ENCODE results near the gene MRTFA.
"Not testable (repeated sequence)": the region's sequence is repeated elsewhere in the genome, so short reads cannot be mapped to it uniquely, and the experiment has no call there.

MRTFA gene

DNA sequence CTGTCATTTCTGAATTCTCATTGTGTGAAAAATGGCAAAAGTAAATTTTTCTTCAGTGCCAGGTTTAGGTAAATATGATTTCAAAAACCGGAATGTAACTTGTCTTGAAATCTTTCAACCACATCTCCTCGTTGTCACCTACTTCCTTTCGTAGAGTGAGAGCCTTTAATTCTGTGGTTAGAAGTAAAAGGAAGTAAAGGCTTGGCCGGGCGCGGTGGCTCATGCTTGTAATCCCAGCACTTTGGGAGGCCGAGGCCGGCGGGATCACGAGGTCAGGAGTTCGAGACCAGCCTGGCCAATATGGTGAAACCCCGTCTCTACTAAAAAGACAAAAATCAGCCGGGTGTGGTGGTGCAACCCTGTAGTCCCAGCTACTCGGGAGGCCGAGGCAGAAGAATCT, 236.4 kb downstream of the MRTFA start:
- peak; percentile 53 for DNase-seq (ENCODE audit: low spot score)
- Mint-ChIP-seq H3K27ac (peak overlapping the region; percentile 89), H3K36me3 (ENCODE audit: low read depth) (peaks cover 52% of the 10 kb centered on the region), H3K4me1 (ENCODE audit: low read depth) (peaks cover 55% of the 10 kb centered on the region), H3K4me3 (peak overlapping the region; percentile 80), H3K9me3 (no peaks in the 10 kb centered on the region), H3K27me3 (ENCODE audit: low read depth) (no peaks in the 10 kb centered on the region)

GRCh38 chr22:40399621-40400020, 236.9 kb downstream of the MRTFA start:
- no peaks in the 10 kb centered on the region for H3K27me3 Mint-ChIP-seq (ENCODE audit: low read depth)
- peaks cover 52% of the 10 kb centered on the region for H3K36me3 Mint-ChIP-seq (ENCODE audit: low read depth)
- peak overlapping the region; percentile 89 for H3K27ac Mint-ChIP-seq
- no peak for DNase-seq (ENCODE audit: low spot score)
- peaks cover 56% of the 10 kb centered on the region for H3K4me1 Mint-ChIP-seq (ENCODE audit: low read depth)
- H3K4me3 Mint-ChIP-seq: peak overlapping the region; percentile 80
- H3K9me3 Mint-ChIP-seq: no peaks in the 10 kb centered on the region

- Mint-ChIP-seq H3K27ac (peak overlapping the region; percentile 23), H3K4me3 (no peak overlapping the region), H3K4me1 (ENCODE audit: low read depth) (peaks cover 46% of the 10 kb centered on the region), H3K27me3 (ENCODE audit: low read depth) (no peaks in the 10 kb centered on the region), H3K36me3 (ENCODE audit: low read depth) (peaks cover 34% of the 10 kb centered on the region), H3K9me3 (no peaks in the 10 kb centered on the region)
- DNase-seq (ENCODE audit: low spot score): no peak
Measured at GRCh38 chr22:40397396-40397795, 239.1 kb downstream of the MRTFA start.

DNA sequence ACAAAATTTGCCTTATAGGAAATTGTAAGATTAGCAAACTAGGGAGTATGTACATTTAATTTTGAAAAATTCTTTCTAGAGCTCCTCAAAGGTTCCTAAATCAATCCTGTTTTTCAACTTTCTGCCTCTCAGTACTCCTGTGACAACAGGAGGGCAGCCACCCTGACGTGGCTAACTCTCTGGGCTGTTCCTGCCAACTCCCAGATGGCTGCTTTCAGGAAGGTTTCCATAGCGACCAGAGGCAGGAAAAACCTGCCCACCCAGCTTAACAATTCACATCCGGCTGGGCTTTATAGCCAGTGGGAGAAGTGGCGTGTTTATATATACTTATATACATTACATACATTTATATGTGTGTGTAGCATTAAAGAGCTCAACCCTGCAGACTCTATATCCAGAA, 239.6 kb downstream of the MRTFA start:
- peaks cover 29% of the 10 kb centered on the region for H3K36me3 Mint-ChIP-seq (ENCODE audit: low read depth)
- no peaks in the 10 kb centered on the region for H3K9me3 Mint-ChIP-seq
- H3K4me3 Mint-ChIP-seq: no peak overlapping the region
- H3K27me3 Mint-ChIP-seq (ENCODE audit: low read depth): no peaks in the 10 kb centered on the region
- DNase-seq (ENCODE audit: low spot score): no peak
- no peak overlapping the region for H3K27ac Mint-ChIP-seq
- peaks cover 45% of the 10 kb centered on the region for H3K4me1 Mint-ChIP-seq (ENCODE audit: low read depth)

- Mint-ChIP-seq H3K4me3 (no peak overlapping the region), H3K4me1 (ENCODE audit: low read depth) (peaks cover 36% of the 10 kb centered on the region), H3K36me3 (ENCODE audit: low read depth) (peaks cover 24% of the 10 kb centered on the region), H3K27ac (no peak overlapping the region), H3K9me3 (no peaks in the 10 kb centered on the region), H3K27me3 (ENCODE audit: low read depth) (no peaks in the 10 kb centered on the region)
- no peak for DNase-seq (ENCODE audit: low spot score)
Measured at GRCh38 chr22:40395607-40396006, 240.9 kb downstream of the MRTFA start.

DNA sequence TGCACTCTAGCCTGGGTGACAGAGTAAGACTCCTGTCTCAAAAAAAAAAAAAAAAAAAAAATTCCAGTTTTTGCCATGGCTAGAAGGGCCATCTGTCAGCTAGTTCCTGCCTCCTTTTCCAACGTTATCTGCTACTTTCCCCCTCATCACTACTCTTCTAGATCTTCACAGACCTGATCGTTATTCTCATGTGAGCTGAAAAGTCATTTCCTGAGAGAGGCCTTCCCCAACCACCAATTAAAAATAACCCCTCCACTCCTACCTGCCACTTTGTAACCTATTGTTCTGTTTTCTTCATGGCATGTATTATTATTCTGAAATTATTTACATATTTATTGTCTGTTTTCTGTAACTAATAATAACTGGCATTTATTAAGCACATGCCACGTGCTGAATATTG, 241.9 kb downstream of the MRTFA start:
- H3K27me3 Mint-ChIP-seq (ENCODE audit: low read depth): no peaks in the 10 kb centered on the region
- no peaks in the 10 kb centered on the region for H3K9me3 Mint-ChIP-seq
- H3K27ac Mint-ChIP-seq: peak overlapping the region; percentile 27
- no peak for DNase-seq (ENCODE audit: low spot score)
- no peak overlapping the region for H3K4me3 Mint-ChIP-seq
- H3K36me3 Mint-ChIP-seq (ENCODE audit: low read depth): peaks cover 21% of the 10 kb centered on the region
- peaks cover 29% of the 10 kb centered on the region for H3K4me1 Mint-ChIP-seq (ENCODE audit: low read depth)

GRCh38 chr22:40392618-40393017, 243.9 kb downstream of the MRTFA start:
- H3K27ac Mint-ChIP-seq: no peak overlapping the region
- H3K4me1 Mint-ChIP-seq (ENCODE audit: low read depth): peaks cover 32% of the 10 kb centered on the region
- no peaks in the 10 kb centered on the region for H3K27me3 Mint-ChIP-seq (ENCODE audit: low read depth)
- H3K4me3 Mint-ChIP-seq: no peak overlapping the region
- no peak for DNase-seq (ENCODE audit: low spot score)
- H3K9me3 Mint-ChIP-seq: no peaks in the 10 kb centered on the region
- peaks cover 21% of the 10 kb centered on the region for H3K36me3 Mint-ChIP-seq (ENCODE audit: low read depth)

DNA sequence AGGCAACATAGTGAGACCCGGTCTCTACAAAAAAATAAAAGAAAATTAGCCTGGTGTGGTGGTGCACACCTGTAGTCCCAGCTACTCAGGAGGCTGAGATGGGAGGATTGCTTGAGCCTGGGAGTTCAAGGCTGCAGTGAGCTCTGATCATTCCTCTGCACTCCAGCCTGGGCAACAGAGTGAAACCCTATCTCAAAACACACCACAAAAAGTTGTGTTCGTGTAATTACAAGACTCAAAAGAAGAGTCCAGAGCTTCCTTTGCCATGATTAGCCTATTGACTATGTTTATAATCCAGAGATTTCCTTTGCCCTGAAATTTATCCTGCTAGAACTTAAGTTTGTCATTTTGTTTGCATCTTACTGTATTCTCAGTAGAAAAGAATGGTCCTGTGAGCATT, 245.1 kb downstream of the MRTFA start:
- Mint-ChIP-seq H3K4me3 (no peak overlapping the region), H3K9me3 (no peaks in the 10 kb centered on the region), H3K27me3 (ENCODE audit: low read depth) (no peaks in the 10 kb centered on the region), H3K36me3 (ENCODE audit: low read depth) (peaks cover 14% of the 10 kb centered on the region), H3K4me1 (ENCODE audit: low read depth) (peaks cover 29% of the 10 kb centered on the region), H3K27ac (no peak overlapping the region)
- no peak for DNase-seq (ENCODE audit: low spot score)

DNA sequence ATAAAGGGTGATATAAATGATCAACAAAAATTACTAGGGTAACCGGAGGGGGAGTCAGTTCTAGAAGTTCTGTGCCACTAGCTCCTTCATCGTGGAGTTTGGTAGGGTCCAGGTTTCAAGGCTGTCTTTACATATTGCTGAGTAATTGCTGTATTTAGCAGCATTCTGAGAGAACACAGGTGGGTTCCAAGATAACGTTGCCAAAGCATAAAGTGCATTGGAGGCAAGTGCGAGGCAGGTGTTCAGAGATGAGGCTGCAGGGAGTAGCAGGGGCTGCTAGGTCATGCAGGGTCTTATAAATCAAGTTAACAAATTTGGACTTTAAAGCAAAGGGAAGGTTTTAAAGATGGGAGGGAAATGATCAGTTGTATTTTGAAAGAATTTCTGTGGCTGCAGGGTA, 248.3 kb downstream of the MRTFA start:
- H3K9me3 Mint-ChIP-seq: no peaks in the 10 kb centered on the region
- H3K36me3 Mint-ChIP-seq (ENCODE audit: low read depth): peaks cover 13% of the 10 kb centered on the region
- H3K27me3 Mint-ChIP-seq (ENCODE audit: low read depth): no peaks in the 10 kb centered on the region
- H3K4me1 Mint-ChIP-seq (ENCODE audit: low read depth): peaks cover 44% of the 10 kb centered on the region
- DNase-seq (ENCODE audit: low spot score): no peak
- H3K4me3 Mint-ChIP-seq: no peak overlapping the region
- H3K27ac Mint-ChIP-seq: no peak overlapping the region

- Mint-ChIP-seq H3K4me3 (no peak overlapping the region), H3K9me3 (no peaks in the 10 kb centered on the region), H3K36me3 (ENCODE audit: low read depth) (peaks cover 13% of the 10 kb centered on the region)
Measured at GRCh38 chr22:40387746-40388145, 248.8 kb downstream of the MRTFA start.

DNA sequence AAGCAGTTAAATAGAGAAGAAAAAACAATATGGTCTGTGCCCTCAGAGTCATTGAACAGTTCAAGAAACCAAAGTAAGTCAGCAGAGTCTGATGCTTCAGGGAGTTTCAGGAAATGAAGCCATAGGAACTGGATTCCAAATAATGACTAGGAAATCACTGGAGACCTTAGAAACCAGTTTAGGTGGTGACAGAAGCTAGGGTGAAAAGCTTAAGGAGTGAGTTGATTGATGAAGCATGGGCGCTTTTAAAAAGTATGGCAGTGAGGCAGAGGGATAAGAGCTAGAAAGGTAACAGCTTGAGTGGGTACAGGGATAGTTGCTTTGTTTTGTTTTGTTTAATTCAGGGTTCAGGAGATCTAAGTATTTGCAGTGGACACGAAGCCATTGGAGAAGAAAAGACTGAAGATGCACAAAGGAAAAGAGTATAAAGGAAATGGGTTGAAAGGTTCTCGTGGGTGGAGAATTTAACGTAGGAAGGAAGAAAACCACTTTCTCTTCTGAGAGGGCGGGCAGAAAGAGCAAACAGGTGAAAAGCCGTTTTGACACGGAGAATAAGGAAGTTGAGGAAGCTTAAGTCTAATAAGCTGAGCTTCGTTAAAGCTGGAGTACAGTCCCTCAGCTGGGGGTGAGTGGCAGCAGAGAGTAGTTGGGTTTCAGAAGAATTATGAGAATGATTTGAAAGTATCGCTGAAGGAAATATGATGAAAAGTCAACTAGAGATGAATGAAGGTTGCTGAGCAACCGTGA, 251.3 kb downstream of the MRTFA start:
- H3K4me1 Mint-ChIP-seq (ENCODE audit: low read depth): peaks cover 35% of the 10 kb centered on the region

More at GRCh38 chr22:40387746-40388145, 248.8 kb downstream of the MRTFA start:
- H3K27ac Mint-ChIP-seq: no peak overlapping the region
- H3K27me3 Mint-ChIP-seq (ENCODE audit: low read depth): no peaks in the 10 kb centered on the region
- no peak for DNase-seq (ENCODE audit: low spot score)
- H3K4me1 Mint-ChIP-seq (ENCODE audit: low read depth): peaks cover 44% of the 10 kb centered on the region

GRCh38 chr22:40383905-40384304, 252.6 kb downstream of the MRTFA start:
- peaks cover 34% of the 10 kb centered on the region for H3K4me1 Mint-ChIP-seq (ENCODE audit: low read depth)
- DNase-seq (ENCODE audit: low spot score): no peak

More for the DNA sequence above, 251.3 kb downstream of the MRTFA start:
- Mint-ChIP-seq H3K27me3 (ENCODE audit: low read depth) (no peaks in the 10 kb centered on the region), H3K4me3 (peak overlapping the region; percentile 82), H3K36me3 (ENCODE audit: low read depth) (peaks cover 12% of the 10 kb centered on the region), H3K27ac (peak overlapping the region; percentile 94), H3K9me3 (no peaks in the 10 kb centered on the region)
- DNase-seq (ENCODE audit: low spot score): peak; percentile 30

DNA sequence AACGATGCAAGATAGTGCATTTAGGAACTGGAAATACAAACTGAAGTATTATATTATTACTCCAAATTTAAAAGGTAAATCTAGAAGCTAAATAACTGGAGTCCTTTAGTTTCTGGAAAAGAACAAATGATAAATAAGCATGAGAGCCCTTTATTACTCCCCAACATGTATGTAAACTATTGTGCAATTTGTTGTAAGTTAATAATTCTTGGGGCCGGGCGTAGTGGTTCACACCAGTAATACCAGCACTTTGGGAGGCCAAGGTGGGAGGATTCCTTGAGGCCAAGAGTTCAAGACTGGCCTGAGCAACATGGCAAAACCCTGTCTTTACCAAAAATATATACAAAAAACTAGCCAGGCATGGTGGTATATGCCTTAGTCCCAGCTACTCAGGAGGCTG, 255.1 kb downstream of the MRTFA start:
- Mint-ChIP-seq H3K27me3 (ENCODE audit: low read depth) (no peaks in the 10 kb centered on the region), H3K9me3 (no peaks in the 10 kb centered on the region), H3K4me1 (ENCODE audit: low read depth) (peaks cover 20% of the 10 kb centered on the region), H3K27ac (no peak overlapping the region), H3K36me3 (ENCODE audit: low read depth) (peaks cover 9% of the 10 kb centered on the region), H3K4me3 (no peak overlapping the region)
- no peak for DNase-seq (ENCODE audit: low spot score)

More at GRCh38 chr22:40383905-40384304, 252.6 kb downstream of the MRTFA start:
- no peak overlapping the region for H3K4me3 Mint-ChIP-seq
- peaks cover 9% of the 10 kb centered on the region for H3K36me3 Mint-ChIP-seq (ENCODE audit: low read depth)
- no peaks in the 10 kb centered on the region for H3K9me3 Mint-ChIP-seq
- H3K27me3 Mint-ChIP-seq (ENCODE audit: low read depth): no peaks in the 10 kb centered on the region
- peak overlapping the region; percentile 5 for H3K27ac Mint-ChIP-seq

GRCh38 chr22:40378448-40378847, 258.1 kb downstream of the MRTFA start:
- H3K4me3 Mint-ChIP-seq; DNase-seq (ENCODE audit: low spot score): not testable (repeated sequence)
- peaks cover 15% of the 10 kb centered on the region for H3K36me3 Mint-ChIP-seq (ENCODE audit: low read depth)

DNA sequence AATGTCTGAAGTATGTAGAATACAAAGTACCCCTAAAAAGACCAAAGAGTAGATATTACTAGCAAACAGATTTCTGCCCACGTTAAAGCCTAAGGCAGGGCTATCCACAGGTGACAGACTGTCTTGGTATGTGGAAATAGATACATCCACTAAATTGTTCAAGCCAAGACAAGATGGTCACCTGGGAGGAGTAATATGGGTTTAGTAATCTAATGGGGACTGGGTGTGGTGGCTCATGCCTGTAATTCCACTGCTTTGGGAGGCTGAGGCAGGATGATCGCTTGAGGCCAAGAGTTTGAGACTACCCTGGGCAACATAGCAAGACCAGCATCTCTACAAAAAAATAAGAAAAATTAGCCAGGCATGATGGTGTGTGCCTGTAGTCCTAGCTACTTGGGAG, 258.6 kb downstream of the MRTFA start:
- no peak for DNase-seq (ENCODE audit: low spot score)
- Mint-ChIP-seq H3K9me3 (no peaks in the 10 kb centered on the region), H3K36me3 (ENCODE audit: low read depth) (peaks cover 19% of the 10 kb centered on the region), H3K27me3 (ENCODE audit: low read depth) (no peaks in the 10 kb centered on the region), H3K4me3 (no peak overlapping the region), H3K4me1 (ENCODE audit: low read depth) (peaks cover 4% of the 10 kb centered on the region), H3K27ac (no peak overlapping the region)

More at GRCh38 chr22:40378448-40378847, 258.1 kb downstream of the MRTFA start:
- H3K27me3 Mint-ChIP-seq (ENCODE audit: low read depth); H3K4me1 Mint-ChIP-seq (ENCODE audit: low read depth); H3K27ac Mint-ChIP-seq; H3K9me3 Mint-ChIP-seq: not testable (repeated sequence)

All from T-helper 2 cell treated with Interferon-gamma antibody and Interleukin-4, amounts not matched to agents 5 μg/mL and 100 μg/mL, for 36 hours (primary cell).